Astrocyte of the spinal cord (primary cell): ENCODE measurements around the gene NAT10.
A peak's percentile ranks its signal among the peaks of the same experiment; 100 is the strongest.

Experiments
- DNase-seq: peaks from one replicate; pipeline ENCODE4 v3.0.0; 2011; ENCODE audit warnings: low read depth, low spot score
- H3K4me3 ChIP-seq: 2 replicates; pipeline ENCODE4 v1.5.1; 2011; ENCODE audit warnings: low read depth, mild to moderate bottlenecking, low read length, moderate library complexity
- CTCF ChIP-seq: IDR thresholded peaks from 2 replicates; pipeline ENCODE4 v1.5.1; 2012; ENCODE audit warnings: low read depth, mild to moderate bottlenecking, low read length, inconsistent platforms
- in situ Hi-C: cut with HindIII; loops from 2 replicates; pipeline ENCODE4 v1.10.0; 2017; ENCODE audit warnings: low sequenced_read_pairs

NAT10 gene

GRCh38 chr11:34165121-34165520 is 59.7 kb downstream of the NAT10 start:
- DNase-seq: no peak
- in situ Hi-C loops: no loop called here
- no peak for TF ChIP-seq CTCF
- H3K4me3 ChIP-seq: no peak overlapping the region

GRCh38 chr11:34165786-34166555 is 60.5 kb downstream of the NAT10 start:
- DNase-seq: no peak
- in situ Hi-C loops: no loop called here
- no peak overlapping the region for H3K4me3 ChIP-seq
- TF ChIP-seq CTCF: no peak

GRCh38 chr11:34166806-34167740 is 61.6 kb downstream of the NAT10 start:
- TF ChIP-seq CTCF: no peak
- in situ Hi-C loops: no loop called here
- DNase-seq: no peak
- H3K4me3 ChIP-seq: no peak overlapping the region

DNA sequence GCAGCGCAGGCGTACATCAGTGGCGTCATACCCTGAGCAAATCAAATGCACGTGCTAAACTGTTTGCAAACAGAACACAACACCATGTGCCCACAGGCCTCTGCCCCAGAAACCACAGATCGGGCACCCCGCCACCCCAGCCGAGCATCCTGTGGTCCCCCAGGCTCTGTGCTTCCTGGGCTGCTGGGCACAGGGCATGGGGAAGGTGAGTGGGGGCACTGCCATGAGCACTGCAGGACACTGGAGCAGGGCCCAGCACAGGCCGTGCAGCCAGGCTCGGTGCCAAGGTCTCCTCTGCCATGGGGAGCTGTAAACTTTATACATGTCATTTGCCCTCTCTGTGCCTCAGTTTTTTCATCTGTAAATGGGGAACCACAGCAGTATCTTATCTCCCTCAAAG is 62.5 kb downstream of the NAT10 start:
- in situ Hi-C loops: no loop called here
- no peak overlapping the region for H3K4me3 ChIP-seq
- TF ChIP-seq CTCF: no peak
- no peak for DNase-seq

GRCh38 chr11:34168642-34169420 is 63.4 kb downstream of the NAT10 start:
- no peak overlapping the region for H3K4me3 ChIP-seq
- peak; percentile 32 for DNase-seq
- in situ Hi-C loops: no loop called here
- TF ChIP-seq CTCF: no peak

GRCh38 chr11:34169686-34170085 is 64.3 kb downstream of the NAT10 start:
- no peak for TF ChIP-seq CTCF
- H3K4me3 ChIP-seq: no peak overlapping the region
- DNase-seq: no peak
- in situ Hi-C loops: no loop called here
